ENCODE data around the gene TMIGD2.

GRCh38 chr19:4300589-4300988, 1.6 kb downstream of the TMIGD2 start:
- TF ChIP-seq CTCF (conservative IDR thresholded peaks at IDR 0.05; ENCODE audit: low read depth, low read length) (no peak), EZH2 (IDR thresholded peaks at IDR 0.05; ENCODE audit: low read length, unreplicated experiment) (no peak)
